Mesendoderm (in vitro differentiated cells): ENCODE data around the gene KLHL13.
A peak's percentile ranks its signal among the peaks of the same experiment; 100 is the strongest.

Source experiments
- DNase-seq: peaks from one replicate; pipeline ENCODE4 v3.0.0; 2013
- H2AK5ac ChIP-seq: 2 replicates; pipeline ENCODE4 v1.6.1; 2013; ENCODE audit warnings: low read length, inconsistent platforms
- H2BK120ac ChIP-seq: 2 replicates; pipeline ENCODE4 v1.6.1; 2013; ENCODE audit warnings: low read depth, mild to moderate bottlenecking, low read length, moderate library complexity, mixed read lengths
- H2BK15ac ChIP-seq: replicated peaks from 2 replicates; pipeline ENCODE4 v1.6.1; 2013; ENCODE audit warnings: low read depth, mild to moderate bottlenecking, moderate library complexity
- H2BK5ac ChIP-seq: 2 replicates; pipeline ENCODE4 v1.6.1; 2013; ENCODE audit warnings: low read length, inconsistent platforms
- H3K18ac ChIP-seq: 2 replicates; pipeline ENCODE4 v1.6.1; 2013; ENCODE audit warnings: mild to moderate bottlenecking, low read length, mixed read lengths
- H3K23ac ChIP-seq: one replicate; pipeline ENCODE4 v1.6.1; 2013; ENCODE audit warnings: low read length
- H3K27ac ChIP-seq: 2 replicates; pipeline ENCODE4 v1.5.1; 2013; ENCODE audit warnings: low read depth, mild to moderate bottlenecking, inconsistent platforms, low read length, moderate library complexity
- H3K27me3 ChIP-seq: 2 replicates; pipeline ENCODE4 v1.6.1; 2013; ENCODE audit warnings: low read length, control low read depth, mild to moderate bottlenecking, inconsistent platforms; ENCODE audit not compliant: insufficient read depth, poor library complexity
- H3K36me3 ChIP-seq: 2 replicates; pipeline ENCODE4 v1.6.1; 2013; ENCODE audit warnings: low read length, inconsistent platforms; ENCODE audit not compliant: control insufficient read depth, insufficient read depth
- H3K4ac ChIP-seq: one replicate; pipeline ENCODE4 v1.6.1; 2013; ENCODE audit warnings: low read depth, mild to moderate bottlenecking, low read length, moderate library complexity
- H3K4me1 ChIP-seq: 2 replicates; pipeline ENCODE4 v1.6.1; 2013; ENCODE audit warnings: low read depth, low read length, inconsistent platforms; ENCODE audit not compliant: control insufficient read depth
- H3K4me2 ChIP-seq: 2 replicates; pipeline ENCODE4 v1.6.1; 2013; ENCODE audit warnings: low read length
- H3K4me3 ChIP-seq: 2 replicates; pipeline ENCODE4 v1.5.1; 2013; ENCODE audit warnings: mild to moderate bottlenecking, low read length
- H3K56ac ChIP-seq: one replicate; pipeline ENCODE4 v1.6.1; 2013; ENCODE audit warnings: low read length
- H3K79me1 ChIP-seq: 2 replicates; pipeline ENCODE4 v1.6.1; 2013; ENCODE audit warnings: low read length, inconsistent platforms
- H3K79me2 ChIP-seq: 2 replicates; pipeline ENCODE4 v1.6.1; 2013; ENCODE audit warnings: mild to moderate bottlenecking, low read length; ENCODE audit not compliant: control insufficient read depth, insufficient read depth
- H3K9ac ChIP-seq: 2 replicates; pipeline ENCODE4 v1.6.1; 2013; ENCODE audit warnings: low read length, inconsistent platforms
- H4K5ac ChIP-seq: one replicate; pipeline ENCODE4 v1.6.1; 2013; ENCODE audit warnings: low read length
- H4K8ac ChIP-seq: one replicate; pipeline ENCODE4 v1.6.1; 2013; ENCODE audit warnings: low read depth, mild to moderate bottlenecking, control low read depth, low read length, moderate library complexity
- WGBS: extraction: QIAGEN DNeasy Blood & Tissue Kit; methylation state at CpG from one replicate; pipeline ENCODE4 v1.1.7; 2013; ENCODE audit warnings: low lambda C conversion rate, missing lambda C conversion rate; ENCODE audit not compliant: insufficient coverage; ENCODE audit errors: extremely low coverage; 5-methylcytosine and 5-hydroxymethylcytosine counted together

KLHL13 gene

DNA sequence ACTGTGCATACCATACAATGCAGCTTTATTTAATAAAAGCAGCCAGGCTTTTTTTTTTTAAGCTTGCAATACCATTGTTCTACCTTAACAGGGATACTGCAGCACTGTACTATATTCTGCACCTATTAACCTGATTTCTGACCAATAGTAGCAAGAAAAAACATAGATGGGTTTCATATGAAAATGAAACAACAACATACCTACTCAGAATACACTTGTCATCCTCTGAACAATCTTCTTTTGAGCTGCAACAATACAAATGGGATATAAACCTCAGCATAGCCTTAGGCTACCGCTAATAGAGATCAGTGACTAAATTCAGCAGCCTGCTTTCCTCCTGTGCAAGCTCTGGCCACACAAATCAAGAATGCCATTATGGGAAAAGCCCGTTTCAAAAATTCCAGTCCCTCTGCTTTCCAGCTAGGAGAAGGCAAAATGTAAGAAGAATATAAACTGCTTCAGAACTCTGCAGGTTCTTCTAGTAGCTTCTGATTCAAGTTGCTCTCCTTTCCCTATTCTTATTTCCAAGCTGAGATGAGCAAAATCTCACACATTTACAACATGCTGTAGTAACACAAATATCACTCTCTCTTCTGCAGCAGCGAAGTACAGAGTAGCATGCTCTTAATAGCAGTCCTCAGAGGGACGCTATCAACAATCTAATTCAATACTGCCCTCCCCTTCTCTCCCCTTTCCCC lies 143.4 kb downstream of the KLHL13 start:
- no CpG with 5 or more reads among the region's 4 CpGs for whole genome bisulfite sequencing
- H3K27ac ChIP-seq, result no peak overlapping the region

GRCh38 chrX:117972711-117973109 lies 143.9 kb downstream of the KLHL13 start:
- H3K27ac ChIP-seq, result no peak overlapping the region

More for the DNA sequence above, 143.4 kb downstream of the KLHL13 start:
- H3K27me3 ChIP-seq, result no peaks in the 10 kb centered on the region
- DNase-seq, result peak; percentile 0
- no peaks in the 10 kb centered on the region for H3K4me1 ChIP-seq
- no peak overlapping the region for H2BK5ac ChIP-seq
- no peak overlapping the region for H3K4me3 ChIP-seq
- no peaks in the 10 kb centered on the region for H3K79me2 ChIP-seq
- H3K4me2 ChIP-seq, result no peak overlapping the region
- H3K36me3 ChIP-seq, result no peaks in the 10 kb centered on the region
- H3K79me1 ChIP-seq, result no peaks in the 10 kb centered on the region
- H2AK5ac ChIP-seq, result no peak overlapping the region
- no peak overlapping the region for H4K5ac ChIP-seq
- no peak overlapping the region for H3K4ac ChIP-seq
- H3K56ac ChIP-seq, result no peak overlapping the region
- H2BK120ac ChIP-seq, result no peak overlapping the region
- no peak overlapping the region for H3K18ac ChIP-seq
- H3K9ac ChIP-seq, result no peak overlapping the region
- H2BK15ac ChIP-seq, result no peak overlapping the region
- H4K8ac ChIP-seq, result no peak overlapping the region
- no peak overlapping the region for H3K23ac ChIP-seq

DNA sequence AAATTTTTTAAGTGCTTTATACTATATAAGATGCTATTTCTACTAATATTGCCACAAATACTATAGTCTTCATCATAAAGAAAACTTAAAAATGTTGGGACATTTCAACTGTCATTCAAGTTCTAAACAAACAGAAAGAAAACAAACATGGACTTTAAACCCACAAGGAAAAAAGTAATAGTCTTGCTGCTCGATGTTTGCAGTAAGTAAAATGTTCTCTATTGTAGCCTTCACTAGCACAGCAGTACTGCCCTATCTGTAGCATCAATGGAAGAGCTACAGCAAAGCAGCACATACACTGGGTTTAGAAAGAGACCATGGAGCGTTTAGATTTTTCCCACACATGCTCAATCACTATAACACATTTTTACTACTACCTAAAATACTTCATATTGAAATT lies 146.8 kb downstream of the KLHL13 start:
- Histone ChIP-seq H4K8ac (no peak overlapping the region), H3K4me2 (no peak overlapping the region), H2BK5ac (no peak overlapping the region), H2BK15ac (no peak overlapping the region), H3K27ac (no peak overlapping the region), H3K56ac (no peak overlapping the region), H3K4me3 (no peak overlapping the region), H3K79me2 (no peaks in the 10 kb centered on the region), H2BK120ac (no peak overlapping the region), H3K27me3 (no peaks in the 10 kb centered on the region), H4K5ac (no peak overlapping the region), H3K18ac (no peak overlapping the region), H3K36me3 (no peaks in the 10 kb centered on the region), H2AK5ac (no peak overlapping the region), H3K4ac (no peak overlapping the region), H3K4me1 (no peaks in the 10 kb centered on the region), H3K9ac (no peak overlapping the region), H3K79me1 (no peaks in the 10 kb centered on the region), H3K23ac (no peak overlapping the region)
- DNase-seq, result no peak
- WGBS, result no CpG with 5 or more reads among the region's 2 CpGs

More at GRCh38 chrX:117972711-117973109, 143.9 kb downstream of the KLHL13 start:
- no peak overlapping the region for H3K4me2 ChIP-seq
- H2BK5ac ChIP-seq, result no peak overlapping the region
- H3K56ac ChIP-seq, result no peak overlapping the region
- no peak overlapping the region for H2BK120ac ChIP-seq
- H3K4me1 ChIP-seq, result no peaks in the 10 kb centered on the region
- no peaks in the 10 kb centered on the region for H3K79me2 ChIP-seq
- no peak overlapping the region for H3K23ac ChIP-seq
- H3K4me3 ChIP-seq, result no peak overlapping the region
- H4K5ac ChIP-seq, result no peak overlapping the region
- no peaks in the 10 kb centered on the region for H3K79me1 ChIP-seq
- no peak overlapping the region for H3K4ac ChIP-seq
- H3K36me3 ChIP-seq, result no peaks in the 10 kb centered on the region
- WGBS, result no CpG with 5 or more reads among the region's 7 CpGs
- no peaks in the 10 kb centered on the region for H3K27me3 ChIP-seq
- no peak overlapping the region for H3K18ac ChIP-seq
- peak; percentile 22 for DNase-seq
- H2BK15ac ChIP-seq, result no peak overlapping the region
- H2AK5ac ChIP-seq, result no peak overlapping the region
- no peak overlapping the region for H3K9ac ChIP-seq
- H4K8ac ChIP-seq, result no peak overlapping the region

GRCh38 chrX:117969328-117969727 lies 147.3 kb downstream of the KLHL13 start:
- Histone ChIP-seq H3K27ac (no peak overlapping the region), H3K4me2 (no peak overlapping the region), H3K4me3 (no peak overlapping the region), H3K79me1 (no peaks in the 10 kb centered on the region), H3K4ac (no peak overlapping the region), H3K56ac (no peak overlapping the region), H2BK5ac (no peak overlapping the region), H3K27me3 (no peaks in the 10 kb centered on the region), H2AK5ac (no peak overlapping the region), H2BK120ac (no peak overlapping the region), H3K79me2 (no peaks in the 10 kb centered on the region), H3K9ac (no peak overlapping the region), H4K5ac (no peak overlapping the region), H3K23ac (no peak overlapping the region), H3K36me3 (no peaks in the 10 kb centered on the region), H3K4me1 (no peaks in the 10 kb centered on the region), H3K18ac (no peak overlapping the region), H2BK15ac (no peak overlapping the region), H4K8ac (no peak overlapping the region)
- no peak for DNase-seq

- Histone ChIP-seq H2BK120ac (no peak overlapping the region), H2BK5ac (no peak overlapping the region), H4K5ac (no peak overlapping the region), H3K4me2 (no peak overlapping the region), H3K27me3 (no peaks in the 10 kb centered on the region), H3K18ac (no peak overlapping the region), H4K8ac (no peak overlapping the region), H3K36me3 (no peaks in the 10 kb centered on the region), H3K27ac (no peak overlapping the region), H3K56ac (no peak overlapping the region), H3K9ac (no peak overlapping the region), H3K4me1 (no peaks in the 10 kb centered on the region), H3K4ac (no peak overlapping the region), H3K4me3 (no peak overlapping the region), H3K23ac (no peak overlapping the region), H2AK5ac (no peak overlapping the region), H3K79me1 (no peaks in the 10 kb centered on the region), H3K79me2 (no peaks in the 10 kb centered on the region), H2BK15ac (no peak overlapping the region)
- no CpG with 5 or more reads among the region's 4 CpGs for WGBS
- DNase-seq, result no peak
Measured at GRCh38 chrX:117959045-117959444, 157.6 kb downstream of the KLHL13 start.

DNA sequence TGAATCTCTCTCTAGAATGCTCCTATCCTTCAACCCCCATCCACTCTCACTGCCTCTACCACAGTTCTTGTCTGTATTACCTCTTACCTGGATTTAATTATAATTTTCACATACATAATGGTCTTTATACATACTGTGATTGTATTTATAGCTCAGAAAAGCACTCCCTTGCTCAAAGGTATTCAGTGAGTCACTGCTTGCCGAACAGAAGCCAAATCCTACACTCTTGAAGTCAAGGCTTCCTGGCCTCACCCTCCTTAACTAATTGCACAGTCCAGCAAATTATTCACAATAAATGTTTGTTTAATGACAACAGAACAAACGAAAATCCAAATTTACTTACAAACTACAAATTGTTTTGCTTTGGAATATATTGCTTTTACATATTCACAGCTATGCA lies 159.5 kb downstream of the KLHL13 start:
- no peak overlapping the region for H2BK15ac ChIP-seq
- no peak overlapping the region for H4K8ac ChIP-seq
- WGBS, result no CpG with 5 or more reads among the region's 2 CpGs
- no peak overlapping the region for H4K5ac ChIP-seq
- no peak overlapping the region for H2BK5ac ChIP-seq
- H2AK5ac ChIP-seq, result no peak overlapping the region
- H3K79me2 ChIP-seq, result no peaks in the 10 kb centered on the region
- no peak overlapping the region for H3K4me3 ChIP-seq
- no peak overlapping the region for H3K9ac ChIP-seq
- H3K4ac ChIP-seq, result no peak overlapping the region
- no peak overlapping the region for H3K4me2 ChIP-seq
- no peak overlapping the region for H3K27ac ChIP-seq
- H3K23ac ChIP-seq, result no peak overlapping the region
- H3K56ac ChIP-seq, result no peak overlapping the region
- no peak overlapping the region for H3K18ac ChIP-seq
- no peaks in the 10 kb centered on the region for H3K4me1 ChIP-seq
- no peaks in the 10 kb centered on the region for H3K79me1 ChIP-seq
- no peak for DNase-seq
- no peaks in the 10 kb centered on the region for H3K36me3 ChIP-seq
- no peak overlapping the region for H2BK120ac ChIP-seq
- H3K27me3 ChIP-seq, result no peaks in the 10 kb centered on the region
